ENCODE data around the gene BRICD5. TPM values are rescaled to one million over a fixed set of nuclear protein-coding genes. Genes with fewer than 3 reads are reported as not detected.

BRICD5 gene
- polyA plus RNA-seq, 4 donors: 3.5 to 11.6 (median 8.2) TPM

GRCh38 chr16:2170587-2171435 lies 39.9 kb downstream of the BRICD5 start:
- no peak for DNase-seq (ENCODE audit: low read depth in 4 of 4, low spot score in 2 of 4)

DNA sequence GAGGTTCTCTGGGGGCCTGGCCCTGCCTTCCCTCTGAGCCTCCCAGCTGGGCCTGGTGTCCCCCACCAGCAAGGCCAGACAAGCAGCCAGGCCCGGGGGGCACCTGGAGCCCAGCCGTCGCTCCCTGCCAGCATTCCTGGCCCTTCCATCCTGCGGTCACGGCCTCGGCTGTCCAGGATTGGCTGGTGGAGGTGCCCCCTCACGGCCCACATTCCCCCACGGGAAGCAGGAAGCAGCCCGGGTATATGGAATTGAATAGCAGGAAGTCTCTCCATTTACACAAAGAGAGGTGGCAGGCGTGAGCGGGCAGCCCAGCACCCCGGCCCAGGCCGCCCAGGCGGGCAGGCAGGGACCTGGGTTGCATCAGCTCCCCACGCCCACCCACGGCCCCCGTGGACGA lies 40.6 kb downstream of the BRICD5 start:
- DNase-seq (ENCODE audit: low read depth in 4 of 4, low spot score in 2 of 4): no peak

DNA sequence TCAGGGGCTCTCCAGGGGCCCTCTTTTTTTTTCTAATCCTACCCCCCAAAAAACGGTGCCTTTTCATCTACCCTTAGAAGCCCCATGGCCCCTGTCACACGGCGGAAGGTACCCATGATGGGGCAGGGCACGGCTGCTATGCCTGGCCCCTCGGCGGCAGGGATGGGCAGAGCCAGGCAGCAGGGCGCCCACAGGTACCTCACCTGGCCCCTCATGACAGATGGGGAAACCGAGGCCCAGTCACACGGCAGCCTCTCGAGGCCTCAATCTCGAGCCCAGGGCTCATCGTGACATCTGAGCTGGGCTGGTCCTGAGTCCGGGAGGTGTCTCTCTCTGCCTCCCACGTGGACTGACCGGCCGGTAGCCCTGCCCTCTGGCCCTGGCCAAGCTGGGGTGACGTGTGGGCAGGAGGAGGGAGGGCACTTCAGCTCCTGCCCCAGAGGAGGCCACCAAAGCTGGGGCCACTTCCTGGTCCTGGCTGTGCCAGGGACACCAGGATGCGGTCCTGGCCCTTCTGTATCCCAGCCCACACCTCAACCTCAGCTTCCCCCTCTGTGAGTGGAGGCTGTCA lies 43.5 kb downstream of the BRICD5 start:
- DNase-seq (ENCODE audit: low read depth in 4 of 4, low spot score in 2 of 4): no peak

DNA sequence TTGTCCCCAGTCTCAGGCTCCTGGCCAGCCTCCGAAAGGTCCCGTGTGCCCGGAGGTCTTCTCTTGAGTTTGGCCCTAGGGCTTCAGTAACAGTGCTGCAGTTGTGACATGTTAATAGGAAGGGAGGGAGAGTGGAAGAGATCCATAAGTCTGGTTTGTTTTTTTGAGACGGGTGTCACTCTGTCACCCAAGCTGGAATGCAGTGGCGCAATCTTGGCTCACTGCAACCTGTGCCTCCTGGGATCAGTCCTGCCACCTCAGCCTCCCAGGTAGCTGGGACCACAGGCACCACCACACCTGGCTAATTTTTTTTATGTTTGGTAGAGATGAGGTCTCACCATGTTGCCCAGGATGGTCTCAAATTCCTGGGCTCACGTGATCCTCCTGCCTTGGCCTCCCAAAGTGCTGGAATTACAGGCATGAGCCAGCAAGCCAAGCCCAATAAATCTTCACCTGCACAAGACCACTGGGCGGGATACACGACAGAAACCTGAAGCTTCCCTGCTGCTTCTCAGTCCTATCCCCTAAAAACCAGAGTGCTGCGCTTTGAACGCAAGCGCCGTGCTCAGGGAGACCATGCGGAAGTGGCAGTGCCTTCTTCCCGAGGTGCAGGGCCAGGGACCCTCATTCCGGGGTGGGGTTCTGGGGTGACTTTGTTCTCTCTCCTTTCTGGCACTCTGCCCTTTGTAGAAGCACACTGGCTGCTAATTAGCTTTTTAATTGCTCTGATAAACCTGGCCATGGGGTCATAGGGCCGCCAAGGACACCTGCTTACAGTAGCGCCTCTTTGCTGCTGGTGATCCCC lies 44.2 kb downstream of the BRICD5 start:
- DNase-seq (ENCODE audit: low read depth in 4 of 4, low spot score in 2 of 4): no peak

- no peak for DNase-seq (ENCODE audit: low read depth in 4 of 4, low spot score in 2 of 4)
These were observed 44.8 kb downstream of the BRICD5 start for GRCh38 chr16:2165861-2166260.

DNA sequence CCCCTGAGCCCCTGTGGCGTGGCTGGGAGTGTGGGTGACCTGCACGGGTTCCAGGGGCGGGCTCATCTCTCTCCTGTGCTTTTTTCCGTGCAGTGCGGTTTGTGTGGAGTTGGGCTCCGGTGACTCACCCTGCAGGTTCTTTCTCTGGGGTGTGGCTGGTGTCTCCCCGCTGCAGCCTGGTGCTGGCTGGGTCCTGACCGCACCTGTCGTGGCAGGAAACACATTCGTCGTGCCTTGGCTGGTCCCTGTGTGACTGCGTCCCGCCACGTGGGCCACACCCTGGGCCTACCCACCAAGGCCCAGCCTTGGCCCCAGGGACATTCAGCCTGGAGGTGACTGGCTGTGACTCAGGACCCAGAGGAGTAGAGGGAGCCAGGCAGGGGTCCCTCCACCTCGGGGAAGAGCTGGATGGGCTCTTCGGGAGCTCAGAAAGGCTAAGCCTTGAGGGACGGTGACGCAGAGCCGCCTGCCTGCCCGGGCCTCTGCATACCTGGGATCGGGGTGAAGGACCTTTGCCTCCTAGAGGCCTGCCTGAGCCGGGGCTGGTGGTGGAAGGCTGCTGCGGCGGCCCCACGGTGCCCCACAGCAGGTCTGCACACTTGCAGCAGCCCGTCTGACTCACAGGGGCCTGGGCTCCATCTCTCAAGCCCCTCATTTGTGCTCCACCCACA lies 47.3 kb downstream of the BRICD5 start:
- DNase-seq (ENCODE audit: low read depth in 4 of 4, low spot score in 2 of 4): no peak

DNA sequence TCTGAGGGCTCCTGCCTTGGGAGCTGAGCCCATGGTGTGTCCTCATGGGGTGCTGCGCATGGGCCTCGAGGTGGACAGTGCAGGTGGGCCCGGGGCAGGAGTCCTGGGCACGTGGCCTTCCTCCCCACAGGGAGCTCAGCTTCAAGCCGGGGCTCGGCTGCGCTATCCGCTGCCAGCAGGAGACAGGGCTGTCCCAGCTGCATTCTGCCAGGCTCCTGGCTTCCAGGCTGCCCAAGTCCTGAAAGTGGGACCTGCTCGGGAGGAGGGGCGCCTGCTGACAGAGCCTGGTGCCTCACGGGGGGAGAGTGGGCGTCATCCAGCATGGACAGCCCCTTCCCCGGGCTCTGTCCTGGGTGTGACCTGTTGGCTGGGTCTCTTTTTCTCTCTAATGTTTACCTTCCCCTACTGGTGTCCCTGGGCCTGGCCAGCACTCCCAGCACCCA lies 48.0 kb downstream of the BRICD5 start:
- DNase-seq (ENCODE audit: low read depth in 4 of 4, low spot score in 2 of 4): no peak

- DNase-seq (ENCODE audit: low read depth in 4 of 4, low spot score in 2 of 4): no peak
These were observed 48.8 kb downstream of the BRICD5 start for GRCh38 chr16:2161911-2162310.

- no peak for DNase-seq (ENCODE audit: low read depth in 4 of 4, low spot score in 2 of 4)
These were observed 49.6 kb downstream of the BRICD5 start for GRCh38 chr16:2160915-2161551.

Other genes with a start within 250 kb of the BRICD5 start
- gene RPS2, start 246.0 kb downstream of the BRICD5 start, polyA plus RNA-seq (ENCODE audit: insufficient read length in 4 of 4): 1,000 to 10,000 TPM; 1,679 to 2,513 (median 2,183) TPM
- not detected for gene RNF151, start 244.0 kb downstream of the BRICD5 start, polyA plus RNA-seq (ENCODE audit: insufficient read length in 4 of 4)
- 10 to 100 TPM; 27.8 to 49.6 (median 41.1) TPM for gene TBL3, start 238.8 kb downstream of the BRICD5 start, polyA plus RNA-seq (ENCODE audit: insufficient read length in 4 of 4)
- 1 to 10 TPM in 2 of 4 donors, under 1 TPM in 2; 0.40 to 2.0 (median 1.1) TPM for gene NOXO1, start 229.4 kb downstream of the BRICD5 start, polyA plus RNA-seq (ENCODE audit: insufficient read length in 4 of 4)
- gene GFER, start 226.7 kb downstream of the BRICD5 start, polyA plus RNA-seq (ENCODE audit: insufficient read length in 4 of 4): 10 to 100 TPM; 20.1 to 31.6 (median 28.5) TPM
- gene SYNGR3, start 220.9 kb downstream of the BRICD5 start, polyA plus RNA-seq (ENCODE audit: insufficient read length in 4 of 4): 1 to 10 TPM; 1.8 to 2.4 (median 1.9) TPM
- gene ZNF598, start 201.0 kb downstream of the BRICD5 start, polyA plus RNA-seq (ENCODE audit: insufficient read length in 4 of 4): 10 to 100 TPM; 13.8 to 30.8 (median 26.6) TPM
- gene NPW, start 191.1 kb downstream of the BRICD5 start, polyA plus RNA-seq (ENCODE audit: insufficient read length in 4 of 4): 10 to 100 TPM in 2 of 4 donors, 1 to 10 TPM in 2; 3.0 to 16.3 (median 9.7) TPM
- gene NHERF2, start 184.0 kb downstream of the BRICD5 start, polyA plus RNA-seq (ENCODE audit: insufficient read length in 4 of 4): 100 to 1,000 TPM; 103 to 184 (median 146) TPM
- 10 to 100 TPM; 15.4 to 29.1 (median 25.3) TPM for gene NTHL1, start 163.0 kb downstream of the BRICD5 start, polyA plus RNA-seq (ENCODE audit: insufficient read length in 4 of 4)
- gene TSC2, start 162.9 kb downstream of the BRICD5 start, polyA plus RNA-seq (ENCODE audit: insufficient read length in 4 of 4): 100 to 1,000 TPM; 104 to 188 (median 148) TPM
- 100 to 1,000 TPM in 2 of 4 donors, 10 to 100 TPM in 2; 48.3 to 128 (median 95.9) TPM for gene PKD1, start 75.0 kb downstream of the BRICD5 start, polyA plus RNA-seq (ENCODE audit: insufficient read length in 4 of 4)
- gene RAB26, start 62.2 kb downstream of the BRICD5 start, polyA plus RNA-seq (ENCODE audit: insufficient read length in 4 of 4): 1 to 10 TPM; 2.5 to 4.6 (median 3.1) TPM
- gene TRAF7, start 55.1 kb downstream of the BRICD5 start, polyA plus RNA-seq (ENCODE audit: insufficient read length in 4 of 4): 10 to 100 TPM; 42.9 to 63.3 (median 55.5) TPM
- 1 to 10 TPM; 1.4 to 2.8 (median 2.0) TPM for gene CASKIN1, start 14.3 kb downstream of the BRICD5 start, polyA plus RNA-seq (ENCODE audit: insufficient read length in 4 of 4)
- gene MLST8, start 5.4 kb downstream of the BRICD5 start, polyA plus RNA-seq (ENCODE audit: insufficient read length in 4 of 4): 10 to 100 TPM; 38.7 to 63.2 (median 46.6) TPM
- 10 to 100 TPM; 13.8 to 19.3 (median 17.4) TPM for gene PGP, start 4.0 kb upstream of the BRICD5 start, polyA plus RNA-seq (ENCODE audit: insufficient read length in 4 of 4)
- 10 to 100 TPM; 14.7 to 25.8 (median 22.3) TPM for gene E4F1, start 12.7 kb upstream of the BRICD5 start, polyA plus RNA-seq (ENCODE audit: insufficient read length in 4 of 4)
- gene DNASE1L2, start 25.6 kb upstream of the BRICD5 start, polyA plus RNA-seq (ENCODE audit: insufficient read length in 4 of 4): 1 to 10 TPM in 3 of 4 donors, under 1 TPM in 1; 0.55 to 1.8 (median 1.2) TPM
- 100 to 1,000 TPM in 1 of 4 donors, 10 to 100 TPM in 3; 60.0 to 104 (median 80.2) TPM for gene ECI1, start 40.7 kb upstream of the BRICD5 start, polyA plus RNA-seq (ENCODE audit: insufficient read length in 4 of 4)
- 100 to 1,000 TPM; 179 to 229 (median 214) TPM for gene RNPS1, start 57.3 kb upstream of the BRICD5 start, polyA plus RNA-seq (ENCODE audit: insufficient read length in 4 of 4)
- gene ABCA3, start 129.9 kb upstream of the BRICD5 start, polyA plus RNA-seq (ENCODE audit: insufficient read length in 4 of 4): 1 to 10 TPM; 5.1 to 6.9 (median 6.1) TPM
- 10 to 100 TPM in 3 of 4 donors, 1 to 10 TPM in 1; 8.8 to 14.1 (median 11.2) TPM for gene CCNF, start 218.6 kb upstream of the BRICD5 start, polyA plus RNA-seq (ENCODE audit: insufficient read length in 4 of 4)
- gene TEDC2, start 249.2 kb upstream of the BRICD5 start, polyA plus RNA-seq (ENCODE audit: insufficient read length in 4 of 4): 10 to 100 TPM in 3 of 4 donors, 1 to 10 TPM in 1; 7.3 to 16.6 (median 12.2) TPM

Data from left renal cortex interstitium (tissue), 4 donors.